GM12891 (cell line): ENCODE measurements around the gene CFB.

Experiments used
- POLR2A ChIP-seq: IDR thresholded peaks from 2 replicates; pipeline ENCODE4 v1.6.1; 2011; ENCODE audit warnings: low read depth, low read length, control low read depth
- POLR2AphosphoS5 ChIP-seq: IDR thresholded peaks from 2 replicates; pipeline ENCODE4 v1.6.1; 2011; ENCODE audit warnings: low read depth, low read length, control low read depth
- POU2F2 ChIP-seq: IDR thresholded peaks from 2 replicates; pipeline ENCODE4 v1.6.1; 2011; ENCODE audit warnings: low read depth, mild to moderate bottlenecking, control low read depth, low read length, moderate library complexity

GRCh38 chr6:31930962-31931361 is 14.9 kb upstream of the CFB start:
- TF ChIP-seq POLR2A (no peak), POLR2AphosphoS5 (no peak), POU2F2 (no peak)
